Ishikawa (cell line): ENCODE data around the gene SNX13.

Experiments
- CEBPB ChIP-seq: IDR thresholded peaks from 2 replicates; pipeline ENCODE4 v1.6.1; 2012
- CREB1 ChIP-seq: IDR thresholded peaks from 2 replicates; pipeline ENCODE4 v1.6.1; 2012; ENCODE audit warnings: low read depth
- EGR1 ChIP-seq: IDR thresholded peaks from 2 replicates; pipeline ENCODE4 v1.6.1; 2012
- EP300 ChIP-seq: IDR thresholded peaks from 2 replicates; pipeline ENCODE4 v1.6.1; 2012; ENCODE audit warnings: borderline replicate concordance
- FOXM1 ChIP-seq: IDR thresholded peaks from 2 replicates; pipeline ENCODE4 v1.6.1; 2012; ENCODE audit warnings: low read depth, borderline replicate concordance
- MAX ChIP-seq: IDR thresholded peaks from 2 replicates; pipeline ENCODE4 v1.6.1; 2012
- NFIC ChIP-seq: IDR thresholded peaks from 2 replicates; pipeline ENCODE4 v1.6.1; 2012
- RAD21 ChIP-seq: IDR thresholded peaks from 2 replicates; pipeline ENCODE4 v1.6.1; 2012; ENCODE audit warnings: low read depth
- REST ChIP-seq: IDR thresholded peaks from 2 replicates; pipeline ENCODE4 v1.6.1; 2012; ENCODE audit warnings: low read depth, mild to moderate bottlenecking
- TAF1 ChIP-seq: IDR thresholded peaks from 2 replicates; pipeline ENCODE4 v1.6.1; 2012; ENCODE audit warnings: low read depth, mild to moderate bottlenecking
- TCF12 ChIP-seq: IDR thresholded peaks from 2 replicates; pipeline ENCODE4 v1.6.1; 2012; ENCODE audit warnings: low read depth
- TEAD4 ChIP-seq: IDR thresholded peaks from 2 replicates; pipeline ENCODE4 v1.6.1; 2012
- USF1 ChIP-seq: IDR thresholded peaks from 2 replicates; pipeline ENCODE4 v1.6.1; 2012
- YY1 ChIP-seq: IDR thresholded peaks from 2 replicates; pipeline ENCODE4 v1.6.1; 2012; ENCODE audit warnings: low read depth
- ZBTB7A ChIP-seq: IDR thresholded peaks from 2 replicates; pipeline ENCODE4 v1.6.1; 2012; ENCODE audit warnings: low read depth

Gene SNX13

GRCh38 chr7:17917842-17918241 lies 22.5 kb downstream of the SNX13 start:
- no peak for TF ChIP-seq CEBPB
- TF ChIP-seq MAX: no peak
- TF ChIP-seq FOXM1: no peak
- no peak for TF ChIP-seq CREB1
- TF ChIP-seq TEAD4: no peak
- no peak for TF ChIP-seq EGR1
- no peak for TF ChIP-seq TCF12
- TF ChIP-seq YY1: no peak
- no peak for TF ChIP-seq EP300
- no peak for TF ChIP-seq RAD21
- TF ChIP-seq ZBTB7A: no peak
- TF ChIP-seq NFIC: no peak
- TF ChIP-seq TAF1: no peak
- no peak for TF ChIP-seq REST

- TF ChIP-seq YY1: no peak
- no peak for TF ChIP-seq TAF1
- no peak for TF ChIP-seq EP300
- no peak for TF ChIP-seq NFIC
- no peak for TF ChIP-seq TEAD4
- no peak for TF ChIP-seq FOXM1
- TF ChIP-seq RAD21: no peak
- no peak for TF ChIP-seq TCF12
- TF ChIP-seq CEBPB: no peak
- no peak for TF ChIP-seq ZBTB7A
- no peak for TF ChIP-seq USF1
- no peak for TF ChIP-seq MAX
- no peak for TF ChIP-seq REST
- no peak for TF ChIP-seq CREB1
- no peak for TF ChIP-seq EGR1
Observed at GRCh38 chr7:17916786-17917185, 23.5 kb downstream of the SNX13 start.

GRCh38 chr7:17915796-17916195 lies 24.5 kb downstream of the SNX13 start:
- TF ChIP-seq RAD21 (no peak), FOXM1 (no peak), ZBTB7A (no peak), TEAD4 (no peak), YY1 (no peak), CREB1 (no peak), MAX (no peak), NFIC (no peak), TAF1 (no peak)

GRCh38 chr7:17915168-17915567 lies 25.1 kb downstream of the SNX13 start:
- no peak for TF ChIP-seq TCF12
- no peak for TF ChIP-seq ZBTB7A

GRCh38 chr7:17913250-17913649 lies 27.0 kb downstream of the SNX13 start:
- TF ChIP-seq CREB1: no peak
- TF ChIP-seq NFIC: no peak
- no peak for TF ChIP-seq USF1
- TF ChIP-seq REST: no peak
- no peak for TF ChIP-seq ZBTB7A
- no peak for TF ChIP-seq TCF12
- TF ChIP-seq FOXM1: no peak
- TF ChIP-seq TAF1: no peak
- TF ChIP-seq YY1: no peak
- TF ChIP-seq RAD21: no peak
- no peak for TF ChIP-seq MAX
- no peak for TF ChIP-seq CEBPB
